ENCODE data around the gene VPS13D.

Gene VPS13D

GRCh38 chr1:12561121-12561520, 331.3 kb downstream of the VPS13D start:
- no peak for DNase-seq (ENCODE audit: low read depth, low spot score)

More at GRCh38 chr1:12561121-12561520, 331.3 kb downstream of the VPS13D start:
- no peak overlapping the region for H3K4me3 ChIP-seq (ENCODE audit: low read length)

Data from Jurkat, Clone E6-1 (cell line).